Duodenal mucosa (tissue), 2 donors: ENCODE data around the gene RPLP1.

Experiments used
- H3K27ac ChIP-seq: one replicate; pipeline ENCODE4 v1.7.0; 2013; ENCODE audit warnings: low read depth, low read length
- H3K27me3 ChIP-seq, 2 donors: one replicate each; pipeline ENCODE4 v1.7.0; 2013; ENCODE audit warnings: low read length in 2 of 2, control low read depth in 1 of 2; ENCODE audit not compliant: insufficient read depth in 2 of 2, control insufficient read depth in 1 of 2
- H3K36me3 ChIP-seq, 2 donors: one replicate each; pipeline ENCODE4 v1.7.0; 2013; ENCODE audit warnings: low read length in 2 of 2, control low read depth in 1 of 2; ENCODE audit not compliant: insufficient read depth in 2 of 2, control insufficient read depth in 1 of 2
- H3K4me1 ChIP-seq, 2 donors: one replicate each; pipeline ENCODE4 v1.7.0; 2013; ENCODE audit warnings: low read length in 2 of 2, control low read depth in 1 of 2; ENCODE audit not compliant: insufficient read depth in 2 of 2, control insufficient read depth in 1 of 2
- H3K4me3 ChIP-seq, 2 donors: one replicate each; pipeline ENCODE4 v1.7.0; 2013; ENCODE audit warnings: low read length in 2 of 2, low read depth in 1 of 2
- H3K9ac ChIP-seq, 2 donors: one replicate each; pipeline ENCODE4 v1.7.0; 2013; ENCODE audit warnings: low read length in 2 of 2, low read depth in 1 of 2
- H3K9me3 ChIP-seq, 2 donors: one replicate each; pipeline ENCODE4 v1.7.0; 2013; ENCODE audit warnings: low read length in 2 of 2, control low read depth in 1 of 2; ENCODE audit not compliant: control insufficient read depth in 1 of 2

The RPLP1 gene

GRCh38 chr15:69467636-69468035 is 15.0 kb downstream of the RPLP1 start:
- H3K4me1 ChIP-seq: peaks cover 17% of the 10 kb centered on the region in 2 donors
- no peaks in the 10 kb centered on the region for H3K9me3 ChIP-seq
- no peak overlapping the region for H3K4me3 ChIP-seq
- H3K9ac ChIP-seq: no peak overlapping the region
- H3K27ac ChIP-seq: no peak overlapping the region
- no peaks in the 10 kb centered on the region for H3K36me3 ChIP-seq
- no peaks in the 10 kb centered on the region for H3K27me3 ChIP-seq

- no peak overlapping the region for H3K4me3 ChIP-seq
- H3K27ac ChIP-seq: peak overlapping the region; percentile 33
- no peaks in the 10 kb centered on the region for H3K36me3 ChIP-seq
- peaks cover 13 to 17% of the 10 kb centered on the region in 2 donors for H3K4me1 ChIP-seq
- no peak overlapping the region for H3K9ac ChIP-seq
- no peaks in the 10 kb centered on the region for H3K27me3 ChIP-seq
- H3K9me3 ChIP-seq: no peaks in the 10 kb centered on the region
These were observed 15.9 kb downstream of the RPLP1 start for GRCh38 chr15:69468241-69469121.

- Histone ChIP-seq H3K27me3 (no peaks in the 10 kb centered on the region), H3K36me3 (no peaks in the 10 kb centered on the region), H3K27ac (no peak overlapping the region), H3K9me3 (no peaks in the 10 kb centered on the region), H3K4me1 (peaks cover 13 to 17% of the 10 kb centered on the region in 2 donors), H3K9ac (no peak overlapping the region), H3K4me3 (no peak overlapping the region)
These were observed 17.0 kb downstream of the RPLP1 start for GRCh38 chr15:69469467-69470201.

- Histone ChIP-seq H3K36me3 (no peaks in the 10 kb centered on the region), H3K9me3 (no peaks in the 10 kb centered on the region), H3K27me3 (peaks cover 0 to 4% of the 10 kb centered on the region in 2 donors), H3K9ac (no peak overlapping the region), H3K4me3 (no peak overlapping the region), H3K27ac (no peak overlapping the region), H3K4me1 (peaks cover 13 to 17% of the 10 kb centered on the region in 2 donors)
These were observed 19.4 kb downstream of the RPLP1 start for GRCh38 chr15:69472046-69472445.

GRCh38 chr15:69472562-69472961 is 19.9 kb downstream of the RPLP1 start:
- Histone ChIP-seq H3K36me3 (no peaks in the 10 kb centered on the region), H3K9ac (no peak overlapping the region), H3K9me3 (no peaks in the 10 kb centered on the region), H3K27ac (no peak overlapping the region), H3K4me1 (peaks cover 10 to 13% of the 10 kb centered on the region in 2 donors), H3K27me3 (peaks cover 0 to 4% of the 10 kb centered on the region in 2 donors), H3K4me3 (no peak overlapping the region)

- Histone ChIP-seq H3K36me3 (no peaks in the 10 kb centered on the region), H3K27ac (no peak overlapping the region), H3K4me3 (no peak overlapping the region), H3K9me3 (no peaks in the 10 kb centered on the region), H3K9ac (no peak overlapping the region), H3K27me3 (peaks cover 0 to 4% of the 10 kb centered on the region in 2 donors), H3K4me1 (peaks cover 0 to under 1% of the 10 kb centered on the region in 2 donors)
These were observed 21.7 kb downstream of the RPLP1 start for GRCh38 chr15:69474291-69474690.

- Histone ChIP-seq H3K36me3 (no peaks in the 10 kb centered on the region), H3K9ac (no peak overlapping the region), H3K4me3 (no peak overlapping the region), H3K27me3 (peaks cover 0 to 4% of the 10 kb centered on the region in 2 donors), H3K4me1 (no peaks in the 10 kb centered on the region), H3K9me3 (peaks cover 0 to 3% of the 10 kb centered on the region in 2 donors), H3K27ac (no peak overlapping the region)
These were observed 22.3 kb downstream of the RPLP1 start for GRCh38 chr15:69474846-69475455.

GRCh38 chr15:69475769-69476358 is 23.2 kb downstream of the RPLP1 start:
- H3K4me1 ChIP-seq: no peaks in the 10 kb centered on the region
- no peaks in the 10 kb centered on the region for H3K36me3 ChIP-seq
- H3K9me3 ChIP-seq: peaks cover 0 to 6% of the 10 kb centered on the region in 2 donors
- H3K27ac ChIP-seq: no peak overlapping the region
- H3K27me3 ChIP-seq: peaks cover 0 to 4% of the 10 kb centered on the region in 2 donors
- H3K4me3 ChIP-seq: no peak overlapping the region
- no peak overlapping the region for H3K9ac ChIP-seq

- H3K4me3 ChIP-seq: no peak overlapping the region
- H3K27ac ChIP-seq: no peak overlapping the region
These were observed 24.3 kb downstream of the RPLP1 start for GRCh38 chr15:69476704-69477473.

More at GRCh38 chr15:69476704-69477473, 24.3 kb downstream of the RPLP1 start:
- H3K27me3 ChIP-seq: peaks cover 0 to 4% of the 10 kb centered on the region in 2 donors
- no peak overlapping the region for H3K9ac ChIP-seq
- no peaks in the 10 kb centered on the region for H3K4me1 ChIP-seq
- peaks cover 0 to 6% of the 10 kb centered on the region in 2 donors for H3K9me3 ChIP-seq
- no peaks in the 10 kb centered on the region for H3K36me3 ChIP-seq
